HepG2 (cell line): ENCODE results near the gene UTP3. TPM values are rescaled to one million over a fixed set of nuclear protein-coding genes. Genes with fewer than 3 reads are reported as not detected.

Experiments
- ATAC-seq: fragments of 200-7000 bp; cut with Tn5 transposase; 3 replicates; pipeline ENCODE4 v1.9.1; 2020; ENCODE audit warnings: mild to moderate bottlenecking, moderate library complexity
- BruUV-seq: library from RNA; stranded (reverse); fragments of 400-500 nt; replicated peaks from 2 replicates; lab custom pipeline; 2021; lab: Mats Ljungman, UMichigan
- CTCF ChIA-PET: fragments of 300-600 bp; formaldehyde crosslinking; extraction: SDS; loops from one replicate; lab custom pipeline; 2021; ENCODE audit warnings: low total read pairs, inconsistent platforms, low intra/inter-chr PET ratio; lab: Yijun Ruan, JAX
- POLR2A ChIA-PET: fragments of 350-600 bp; sonication (Branson Sonifier 250); formaldehyde crosslinking; loops from one replicate; lab custom pipeline; 2020; ENCODE audit warnings: antibody characterized with exemption, inconsistent platforms; lab: Yijun Ruan, JAX
- DNase-seq: peaks from one replicate; pipeline ENCODE4 v3.0.0-alpha.2; 2015; ENCODE audit warnings: low spot score
- FAIRE-seq: peaks from 3 replicates; lab custom pipeline; 2011; peaks lifted over from hg19 to GRCh38; lab: Jason Lieb, UNC
- H2AFZ ChIP-seq: one replicate; pipeline ENCODE4 v1.6.1; 2011; ENCODE audit warnings: low read length, inconsistent platforms
- H3K27ac ChIP-seq: fragments of 300-600 bp; 3 replicates; pipeline ENCODE4 v1.8.0; 2011; ENCODE audit warnings: mixed run types, mild to moderate bottlenecking, mixed read lengths, low read length, inconsistent platforms; ENCODE audit not compliant: insufficient read depth; ENCODE audit errors: extremely low read length
- H3K27me3 ChIP-seq, 2 experiments: fragments of 200-600 bp in 1 of 2; 2 replicates in 1 of 2; 3 replicates in 1 of 2; pipeline versions ENCODE4 v1.6.0 to v1.8.0; 2011; ENCODE audit warnings: low read length in 2 of 2, mild to moderate bottlenecking in 2 of 2, moderate library complexity in 2 of 2, inconsistent platforms in 1 of 2; ENCODE audit not compliant: insufficient read depth in 2 of 2, control insufficient read depth in 1 of 2
- H3K36me3 ChIP-seq, 2 experiments: fragments of 200-600 bp in 1 of 2; replicated peaks in 1 of 2; 2 replicates in 1 of 2; 3 replicates in 1 of 2; pipeline versions ENCODE4 v1.5.1 to v1.8.0; 2011; ENCODE audit warnings: low read length in 2 of 2, inconsistent platforms in 1 of 2; ENCODE audit not compliant: insufficient read depth in 2 of 2, control insufficient read depth in 1 of 2
- H3K4me1 ChIP-seq: 2 replicates; pipeline ENCODE4 v1.5.1; 2012; ENCODE audit warnings: low read length, inconsistent platforms; ENCODE audit not compliant: insufficient read depth
- H3K4me2 ChIP-seq: 2 replicates; pipeline ENCODE4 v1.6.0; 2011; ENCODE audit warnings: low read depth, low read length, inconsistent platforms
- H3K4me3 ChIP-seq, 3 experiments: fragments of 200-600 bp in 1 of 3; sonication (generic), shearing (Covaris generic) in 1 of 3; replicated peaks in 1 of 3; 2 replicates each; pipeline ENCODE4 v1.5.1; 2011 to 2016; ENCODE audit warnings: low read length in 3 of 3, inconsistent platforms in 2 of 3, low read depth in 2 of 3, mild to moderate bottlenecking in 2 of 3, control low read depth in 1 of 3, mixed read lengths in 1 of 3; ENCODE audit not compliant: insufficient read depth in 1 of 3
- H3K79me2 ChIP-seq: one replicate; pipeline ENCODE4 v1.6.1; 2011; ENCODE audit warnings: low read length, inconsistent platforms; ENCODE audit not compliant: insufficient read depth
- H3K9ac ChIP-seq: 2 replicates; pipeline ENCODE4 v1.6.0; 2011; ENCODE audit warnings: mild to moderate bottlenecking, low read depth, low read length, inconsistent platforms; ENCODE audit not compliant: insufficient read depth
- H3K9me3 ChIP-seq: 2 replicates; pipeline ENCODE4 v1.5.1; 2012; ENCODE audit warnings: mild to moderate bottlenecking, low read length
- H4K20me1 ChIP-seq: 2 replicates; pipeline ENCODE4 v1.6.0; 2011; ENCODE audit warnings: inconsistent platforms, mild to moderate bottlenecking, low read length, moderate library complexity; ENCODE audit not compliant: insufficient read depth
- DMAP1 ChIP-seq: IDR thresholded peaks from 2 replicates; pipeline ENCODE4 v1.6.1; 2016
- FOXA3 ChIP-seq: IDR thresholded peaks from 2 replicates; pipeline ENCODE4 v1.6.1; 2016; ENCODE audit warnings: missing genetic modification reagents, missing compliant biosample characterization
- GATAD2A ChIP-seq: IDR thresholded peaks from 2 replicates; pipeline ENCODE4 v1.6.1; 2016
- HDAC2 ChIP-seq: sonication (generic); formaldehyde crosslinking; IDR thresholded peaks from 2 replicates; pipeline ENCODE4 v1.4.0; 2020; ENCODE audit warnings: missing genetic modification reagents
- IRF2 ChIP-seq: IDR thresholded peaks from 2 replicates; pipeline ENCODE4 v1.6.1; 2018; ENCODE audit warnings: missing genetic modification reagents, missing compliant biosample characterization
- NFE2L1 ChIP-seq: sonication (generic); formaldehyde crosslinking; IDR thresholded peaks from 2 replicates; pipeline ENCODE4 v1.4.0; 2020; ENCODE audit warnings: missing genetic modification reagents, mild to moderate bottlenecking, borderline replicate concordance
- NPAS2 ChIP-seq: sonication (generic); formaldehyde crosslinking; IDR thresholded peaks from 2 replicates; pipeline ENCODE4 v1.8.0; 2022; ENCODE audit warnings: mild to moderate bottlenecking, missing genetic modification reagents, borderline replicate concordance
- RFX1 ChIP-seq: fragments of 450-650 bp; IDR thresholded peaks from 2 replicates; pipeline ENCODE4 v1.6.1; 2017
- SAP130 ChIP-seq: IDR thresholded peaks from 2 replicates; pipeline ENCODE4 v1.6.1; 2016; ENCODE audit warnings: low read depth
- SOX13 ChIP-seq, 3 experiments: fragments of 450-650 bp in 1 of 3; sonication (generic) in 1 of 3; formaldehyde crosslinking in 1 of 3; IDR thresholded peaks in 2 of 3; conservative IDR thresholded peaks in 1 of 3; 2 replicates each; pipeline versions ENCODE4 v1.5.0 to v1.6.1; 2016 to 2020; ENCODE audit warnings: antibody characterized with exemption in 1 of 3, mild to moderate bottlenecking in 1 of 3, missing compliant biosample characterization in 1 of 3, missing genetic modification reagents in 1 of 3, moderate library complexity in 1 of 3
- SOX5 ChIP-seq: IDR thresholded peaks from 2 replicates; pipeline ENCODE4 v1.6.1; 2016; ENCODE audit warnings: borderline replicate concordance
- SOX6 ChIP-seq, 2 experiments: fragments of 450-650 bp in 1 of 2; sonication (generic) in 1 of 2; formaldehyde crosslinking in 1 of 2; IDR thresholded peaks; 2 replicates each; pipeline versions ENCODE4 v1.4.0 to v1.6.1; 2017 to 2020; ENCODE audit warnings: antibody characterized with exemption in 1 of 2, mild to moderate bottlenecking in 1 of 2, missing genetic modification reagents in 1 of 2
- ZNF547 ChIP-seq: sonication (generic); formaldehyde crosslinking; IDR thresholded peaks from 2 replicates; pipeline ENCODE4 v1.5.1; 2020; ENCODE audit warnings: mild to moderate bottlenecking, missing genetic modification reagents
- ZNF644 ChIP-seq: IDR thresholded peaks from 2 replicates; pipeline ENCODE4 v1.6.1; 2016; ENCODE audit warnings: low read depth
- WGBS: methylation state at CpG from one replicate; pipeline ENCODE4 v1.1.6; 2017; ENCODE audit warnings: low lambda C conversion rate; 5-methylcytosine and 5-hydroxymethylcytosine counted together
- in situ Hi-C: cut with HindIII; loops from 2 replicates; pipeline ENCODE4 v1.10.0; 2017; ENCODE audit warnings: low pct_unique_long_range_greater_than_20kb; ENCODE audit not compliant: extremely low pct_ligation_motif_present
- intact Hi-C: fragments of 100-400 bp; cut with micrococcal nuclease; formaldehyde crosslinking; loops from one replicate; pipeline ENCODE4 v1.10.0; 2022; ENCODE audit not compliant: unreplicated experiment
- polyA plus RNA-seq, 8 experiments: library from polyadenylated mRNA; depleted of rRNA in 3 of 8; stranded (reverse) in 7 of 8; unstranded in 1 of 8; fragments of >200 nt; fragmentation: Illumina TruSeq in 4 of 8; extraction: Trizol in 4 of 8; gene quantifications; 2 replicates each; pipeline versions ENCODE4 v1.2.1 to v1.2.3, GENCODE V29; 2011 to 2016; ENCODE audit warnings: low read depth in 4 of 8, missing spikeins in 1 of 8, mixed read lengths in 1 of 8; ENCODE audit not compliant: insufficient read depth in 1 of 8
- total RNA-seq, 5 experiments: library from RNA; depleted of rRNA; stranded (reverse); fragments of >200 nt; fragmentation: Illumina TruSeq; extraction: Trizol; gene quantifications; 2 replicates each; pipeline ENCODE4 v1.2.3, GENCODE V29; 2016; ENCODE audit warnings: low read depth in 1 of 5
- TF ChIP-seq, protein P1 (sequence below): IDR thresholded peaks from 2 replicates; pipeline ENCODE4 v1.4.0; 2020; ENCODE audit warnings: mild to moderate bottlenecking, missing genetic modification reagents
- TF ChIP-seq, protein P2 (sequence below): sonication (generic); formaldehyde crosslinking; conservative IDR thresholded peaks from 2 replicates; pipeline ENCODE4 v1.4.0; 2020; ENCODE audit warnings: mild to moderate bottlenecking, missing genetic modification reagents, moderate library complexity

The UTP3 gene
- total and polyA plus RNA-seq, 2 of the 13 experiments (the other 11 are each of a cell fraction or from before 2014, with no cell fraction given), result 6.9 to 19.5 TPM

GRCh38 chr4:70709611-70710205 is 21.4 kb downstream of the UTP3 start:
- peak; percentile 54 for DNase-seq
- 30% methylated on average over 7 of the region's 7 CpGs for WGBS
- TF ChIP-seq IRF2 (CRISPR knock-in tag), result 0 out of 2 replicates have a peak, but pooled peaks have one; percentile 13
- 0 out of 2 replicates have a peak, but pooled peaks have one; percentile 30 for TF ChIP-seq HDAC2 (CRISPR knock-in tag)
- TF ChIP-seq DMAP1, result no peak
- no peak for TF ChIP-seq SOX13 (IDR thresholded peaks at IDR 0.05)
- TF ChIP-seq SOX13 (CRISPR knock-in tag; conservative IDR thresholded peaks at IDR 0.05 in 1 of 2, IDR thresholded peaks at IDR 0.05 in 1 of 2), result peak in 1 of 2 experiments; percentile 61; a peak in 2 of 4 replicates
- no peak for TF ChIP-seq ZNF547 (CRISPR knock-in tag)
- TF ChIP-seq SOX6 (IDR thresholded peaks at IDR 0.05), result no peak
- peak; percentile 67 for TF ChIP-seq SOX6 (CRISPR knock-in tag; IDR thresholded peaks at IDR 0.05)
- TF ChIP-seq NPAS2 (CRISPR knock-in tag), result no peak
- TF ChIP-seq FOXA3 (CRISPR knock-in tag), result peak; percentile 62; the same call in 1 of the 2 replicates
- peak; percentile 30; the same call in 1 of the 2 replicates for TF ChIP-seq SOX5 (CRISPR knock-in tag)
- TF ChIP-seq NFE2L1 (CRISPR knock-in tag), result no peak
- TF ChIP-seq, protein P1, sequence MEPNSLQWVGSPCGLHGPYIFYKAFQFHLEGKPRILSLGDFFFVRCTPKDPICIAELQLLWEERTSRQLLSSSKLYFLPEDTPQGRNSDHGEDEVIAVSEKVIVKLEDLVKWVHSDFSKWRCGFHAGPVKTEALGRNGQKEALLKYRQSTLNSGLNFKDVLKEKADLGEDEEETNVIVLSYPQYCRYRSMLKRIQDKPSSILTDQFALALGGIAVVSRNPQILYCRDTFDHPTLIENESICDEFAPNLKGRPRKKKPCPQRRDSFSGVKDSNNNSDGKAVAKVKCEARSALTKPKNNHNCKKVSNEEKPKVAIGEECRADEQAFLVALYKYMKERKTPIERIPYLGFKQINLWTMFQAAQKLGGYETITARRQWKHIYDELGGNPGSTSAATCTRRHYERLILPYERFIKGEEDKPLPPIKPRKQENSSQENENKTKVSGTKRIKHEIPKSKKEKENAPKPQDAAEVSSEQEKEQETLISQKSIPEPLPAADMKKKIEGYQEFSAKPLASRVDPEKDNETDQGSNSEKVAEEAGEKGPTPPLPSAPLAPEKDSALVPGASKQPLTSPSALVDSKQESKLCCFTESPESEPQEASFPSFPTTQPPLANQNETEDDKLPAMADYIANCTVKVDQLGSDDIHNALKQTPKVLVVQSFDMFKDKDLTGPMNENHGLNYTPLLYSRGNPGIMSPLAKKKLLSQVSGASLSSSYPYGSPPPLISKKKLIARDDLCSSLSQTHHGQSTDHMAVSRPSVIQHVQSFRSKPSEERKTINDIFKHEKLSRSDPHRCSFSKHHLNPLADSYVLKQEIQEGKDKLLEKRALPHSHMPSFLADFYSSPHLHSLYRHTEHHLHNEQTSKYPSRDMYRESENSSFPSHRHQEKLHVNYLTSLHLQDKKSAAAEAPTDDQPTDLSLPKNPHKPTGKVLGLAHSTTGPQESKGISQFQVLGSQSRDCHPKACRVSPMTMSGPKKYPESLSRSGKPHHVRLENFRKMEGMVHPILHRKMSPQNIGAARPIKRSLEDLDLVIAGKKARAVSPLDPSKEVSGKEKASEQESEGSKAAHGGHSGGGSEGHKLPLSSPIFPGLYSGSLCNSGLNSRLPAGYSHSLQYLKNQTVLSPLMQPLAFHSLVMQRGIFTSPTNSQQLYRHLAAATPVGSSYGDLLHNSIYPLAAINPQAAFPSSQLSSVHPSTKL (CRISPR knock-in tag), result peak; percentile 50; the same call in 1 of the 2 replicates
- peak; percentile 27; the same call in 1 of the 2 replicates for TF ChIP-seq SAP130
- TF ChIP-seq ZNF644 (CRISPR knock-in tag), result peak; percentile 38; the same call in 1 of the 2 replicates
- TF ChIP-seq, protein P2, sequence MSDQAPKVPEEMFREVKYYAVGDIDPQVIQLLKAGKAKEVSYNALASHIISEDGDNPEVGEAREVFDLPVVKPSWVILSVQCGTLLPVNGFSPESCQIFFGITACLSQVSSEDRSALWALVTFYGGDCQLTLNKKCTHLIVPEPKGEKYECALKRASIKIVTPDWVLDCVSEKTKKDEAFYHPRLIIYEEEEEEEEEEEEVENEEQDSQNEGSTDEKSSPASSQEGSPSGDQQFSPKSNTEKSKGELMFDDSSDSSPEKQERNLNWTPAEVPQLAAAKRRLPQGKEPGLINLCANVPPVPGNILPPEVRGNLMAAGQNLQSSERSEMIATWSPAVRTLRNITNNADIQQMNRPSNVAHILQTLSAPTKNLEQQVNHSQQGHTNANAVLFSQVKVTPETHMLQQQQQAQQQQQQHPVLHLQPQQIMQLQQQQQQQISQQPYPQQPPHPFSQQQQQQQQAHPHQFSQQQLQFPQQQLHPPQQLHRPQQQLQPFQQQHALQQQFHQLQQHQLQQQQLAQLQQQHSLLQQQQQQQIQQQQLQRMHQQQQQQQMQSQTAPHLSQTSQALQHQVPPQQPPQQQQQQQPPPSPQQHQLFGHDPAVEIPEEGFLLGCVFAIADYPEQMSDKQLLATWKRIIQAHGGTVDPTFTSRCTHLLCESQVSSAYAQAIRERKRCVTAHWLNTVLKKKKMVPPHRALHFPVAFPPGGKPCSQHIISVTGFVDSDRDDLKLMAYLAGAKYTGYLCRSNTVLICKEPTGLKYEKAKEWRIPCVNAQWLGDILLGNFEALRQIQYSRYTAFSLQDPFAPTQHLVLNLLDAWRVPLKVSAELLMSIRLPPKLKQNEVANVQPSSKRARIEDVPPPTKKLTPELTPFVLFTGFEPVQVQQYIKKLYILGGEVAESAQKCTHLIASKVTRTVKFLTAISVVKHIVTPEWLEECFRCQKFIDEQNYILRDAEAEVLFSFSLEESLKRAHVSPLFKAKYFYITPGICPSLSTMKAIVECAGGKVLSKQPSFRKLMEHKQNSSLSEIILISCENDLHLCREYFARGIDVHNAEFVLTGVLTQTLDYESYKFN (CRISPR knock-in tag), result peak; percentile 16; the same call in 1 of the 2 replicates
- peak; percentile 44 for TF ChIP-seq RFX1
- peak; percentile 51; the same call in 1 of the 2 replicates for TF ChIP-seq GATAD2A (CRISPR knock-in tag)

More at GRCh38 chr4:70709611-70710205, 21.4 kb downstream of the UTP3 start:
- intact Hi-C loops, result loop anchor here (5.0 to 10.0 kb wide), 2 partner anchors 128 to 285 kb away; partner anchors contain the start of genes DCK and GRSF1
- Histone ChIP-seq H3K27me3 (no peaks in the 10 kb centered on the region; a peak in 1 of 5 replicates), H2AFZ (peak overlapping the region; percentile 80), H3K4me3 (peak overlapping the region; percentile 26 to 38 (median 27); a peak in 4 of 6 replicates), H3K27ac (peak overlapping the region; percentile 64), H3K79me2 (peaks cover 39% of the 10 kb centered on the region), H3K36me3 (no peaks in the 10 kb centered on the region), H3K4me2 (peak overlapping the region; percentile 71), H3K4me1 (peaks cover 80% of the 10 kb centered on the region), H4K20me1 (no peaks in the 10 kb centered on the region), H3K9ac (0 out of 2 replicates have a peak overlapping the region, but pooled peaks have one; percentile 30), H3K9me3 (no peaks in the 10 kb centered on the region)
- ATAC-seq, result peak; percentile 7
- in situ Hi-C loops, result no loop called here
- ChIA-PET POLR2A (interaction anchor here (1.0 kb wide), 1 partner anchor 25 kb away, joined by 3 read pairs; no protein-coding TSS in a partner anchor), CTCF (no interaction called here)
- no peak for FAIRE-seq
- BruUV-seq, result no TSS peak
